Stimulated activated CD4-positive, alpha-beta T cell treated with anti-CD3 and anti-CD28 coated beads, Interleukin-4, amount 100 ng/mL, for 4 hours (primary cell): ENCODE measurements around the gene BABAM2.
"Not testable (repeated sequence)": the region's sequence is repeated elsewhere in the genome, so short reads cannot be mapped to it uniquely, and the experiment has no call there.

ENCODE experiments used
- DNase-seq, 2 experiments: peaks; one replicate each; pipeline ENCODE4 v3.0.0-alpha.2; 2020

The BABAM2 gene

DNA sequence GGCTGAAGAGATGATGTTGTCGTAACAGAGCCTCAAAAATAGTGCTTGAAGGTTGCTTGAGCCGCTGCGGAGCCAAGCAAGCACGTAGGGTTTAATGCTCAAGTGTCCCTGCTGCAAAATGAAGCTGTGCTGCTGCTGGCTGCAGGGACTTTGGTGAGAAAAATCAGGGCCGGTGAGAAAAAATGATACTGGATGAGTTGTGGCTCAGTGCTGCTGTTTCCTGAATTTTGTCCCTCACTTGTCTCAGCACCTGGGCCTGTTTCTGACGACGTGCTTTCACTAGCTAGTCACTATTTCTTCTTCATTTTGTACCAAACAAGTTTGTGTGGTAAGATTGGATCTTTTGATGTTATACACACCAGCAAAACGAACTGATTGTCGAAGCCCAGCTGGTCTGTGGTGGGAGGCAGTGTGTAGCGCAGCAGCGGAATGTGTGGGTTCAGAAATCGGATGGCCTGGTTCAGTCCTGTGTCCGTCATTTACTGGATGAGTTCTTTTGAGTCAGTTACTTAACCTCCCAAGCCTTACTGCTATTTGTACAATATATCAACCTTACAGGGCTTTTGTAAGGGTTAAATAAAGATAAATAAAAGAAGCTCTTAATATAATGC is 329.3 kb downstream of the BABAM2 start:
- DNase-seq = no peak

DNA sequence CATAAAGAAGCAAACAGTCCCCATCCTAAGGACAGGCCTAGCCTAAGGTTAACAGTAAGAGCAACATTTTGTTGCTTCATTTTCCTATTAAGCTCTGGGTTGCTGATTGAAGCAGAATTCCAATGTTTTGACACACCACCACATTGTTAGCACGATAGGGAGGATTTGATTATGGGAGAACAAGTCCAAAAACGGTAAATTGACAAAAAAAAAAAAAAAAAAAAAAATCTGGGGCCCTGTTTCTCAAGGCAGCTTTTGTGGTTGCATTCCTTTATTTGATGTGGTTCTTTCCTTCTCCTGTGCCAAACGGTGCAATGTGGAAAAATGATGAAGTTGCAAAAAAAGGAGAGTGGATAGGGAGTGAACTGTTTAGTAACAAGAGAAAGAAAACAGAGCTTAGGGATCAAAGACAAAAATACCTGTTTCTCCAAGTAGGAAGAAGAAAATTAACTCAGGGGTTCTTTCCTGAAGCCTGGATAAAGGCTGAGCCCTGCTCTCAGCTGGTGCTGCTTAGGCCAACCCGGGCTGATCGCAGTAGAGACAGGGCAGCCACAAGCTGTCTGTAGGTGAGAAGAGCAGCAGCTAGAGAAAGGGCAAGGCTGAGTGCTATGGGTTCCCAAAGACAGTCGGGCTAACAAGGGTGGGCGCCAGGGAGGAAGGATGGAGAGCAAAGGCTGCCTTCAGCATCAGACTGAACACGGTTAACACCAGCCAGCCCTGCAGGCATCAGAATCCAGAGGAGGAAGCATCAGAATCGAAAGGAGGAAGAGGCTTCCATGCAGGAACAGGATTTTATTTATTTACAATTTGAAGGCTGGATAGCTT is 334.3 kb downstream of the BABAM2 start:
- DNase-seq = no peak

DNA sequence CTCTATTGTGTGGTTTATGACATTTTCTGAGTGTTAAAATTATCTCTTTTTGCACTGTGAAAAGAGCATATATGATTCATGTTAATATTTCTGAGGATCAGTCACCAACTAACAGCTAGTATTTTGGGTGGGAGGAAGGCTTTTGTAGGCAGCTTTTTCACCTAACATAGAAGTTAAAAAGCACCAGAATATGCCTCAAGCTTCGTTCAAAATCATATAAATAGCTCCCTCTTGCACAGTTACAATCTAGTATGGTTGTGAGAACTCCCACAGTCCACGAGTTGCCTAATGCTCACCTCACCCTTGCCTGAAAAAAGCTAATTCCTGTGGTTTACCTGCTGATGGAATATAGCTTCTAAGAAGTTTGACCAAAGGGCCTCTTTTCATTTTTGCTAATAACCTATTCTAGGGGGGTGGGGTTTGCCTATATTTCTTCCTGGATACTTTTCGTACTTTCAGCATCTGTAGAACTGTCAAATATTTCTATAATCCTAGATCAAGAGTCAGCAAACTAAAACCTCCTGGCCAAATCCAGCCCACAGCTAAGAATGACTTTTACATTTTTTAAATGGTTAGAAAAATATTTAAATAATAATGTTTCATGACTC is 335.0 kb downstream of the BABAM2 start:
- no peak for DNase-seq

DNA sequence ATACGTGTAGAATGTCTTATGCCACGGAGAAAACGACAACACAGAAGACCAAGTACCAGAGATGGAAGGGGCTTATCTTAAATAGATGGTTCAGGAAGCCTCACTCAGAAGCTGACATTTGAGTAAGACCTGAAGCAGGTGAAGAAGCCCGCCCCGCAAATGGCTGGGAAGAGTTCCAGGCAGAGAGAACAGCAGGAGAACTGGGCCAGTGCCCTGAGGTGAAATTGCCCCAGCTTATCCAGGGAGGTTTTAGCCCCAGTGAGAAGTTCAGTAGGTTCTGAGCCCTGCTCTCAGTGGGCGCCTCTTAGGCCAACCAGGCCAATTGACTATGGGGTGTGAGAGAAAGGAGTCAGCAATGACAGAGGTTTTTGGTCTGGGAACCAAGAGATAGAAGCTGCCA is 336.0 kb downstream of the BABAM2 start:
- no peak for DNase-seq

DNA sequence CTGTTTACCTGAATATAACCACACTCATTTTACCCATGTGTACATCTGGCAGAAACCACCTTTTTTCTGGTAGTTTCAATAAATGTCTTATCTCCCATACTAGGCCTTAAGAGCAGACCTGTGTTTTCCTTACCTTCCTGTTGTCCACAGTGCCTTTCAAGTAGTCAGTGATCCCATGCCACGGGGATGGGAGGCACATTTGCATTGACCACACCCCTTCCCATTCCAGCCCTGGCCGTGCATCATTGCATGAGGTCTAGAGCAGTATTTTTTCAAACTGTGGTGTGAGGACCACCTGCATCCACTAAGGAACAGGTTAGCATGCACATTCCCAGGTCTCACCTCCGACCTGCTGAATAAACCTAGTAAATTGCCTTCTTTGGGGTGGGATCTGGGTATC is 337.0 kb downstream of the BABAM2 start:
- no peak for DNase-seq

DNA sequence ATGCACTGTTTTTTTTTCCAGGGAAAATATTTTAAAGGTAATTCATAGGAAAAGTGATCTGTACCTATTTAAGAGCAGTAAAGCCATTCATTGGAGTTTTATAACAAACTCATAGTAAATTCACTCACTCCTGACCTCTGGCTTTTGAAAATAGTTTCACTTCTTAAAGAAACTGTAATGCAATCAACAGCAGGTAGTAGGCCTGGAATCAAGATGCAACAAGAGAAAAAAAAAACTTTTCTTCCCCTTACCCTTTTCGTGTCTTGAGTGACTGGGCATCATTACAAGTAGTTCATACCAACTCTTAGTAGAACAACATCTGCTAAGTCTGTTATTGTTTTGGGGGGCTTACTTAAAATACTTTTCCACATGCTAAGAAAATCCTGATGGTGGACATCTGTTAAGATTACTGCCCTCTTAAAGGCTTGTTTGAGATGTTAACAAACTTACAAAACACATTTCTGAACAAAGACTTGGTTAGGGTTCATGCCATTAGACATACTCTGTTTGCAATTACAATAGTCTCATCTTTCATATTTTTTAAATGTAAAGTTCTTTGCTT is 338.0 kb downstream of the BABAM2 start:
- no peak for DNase-seq

DNA sequence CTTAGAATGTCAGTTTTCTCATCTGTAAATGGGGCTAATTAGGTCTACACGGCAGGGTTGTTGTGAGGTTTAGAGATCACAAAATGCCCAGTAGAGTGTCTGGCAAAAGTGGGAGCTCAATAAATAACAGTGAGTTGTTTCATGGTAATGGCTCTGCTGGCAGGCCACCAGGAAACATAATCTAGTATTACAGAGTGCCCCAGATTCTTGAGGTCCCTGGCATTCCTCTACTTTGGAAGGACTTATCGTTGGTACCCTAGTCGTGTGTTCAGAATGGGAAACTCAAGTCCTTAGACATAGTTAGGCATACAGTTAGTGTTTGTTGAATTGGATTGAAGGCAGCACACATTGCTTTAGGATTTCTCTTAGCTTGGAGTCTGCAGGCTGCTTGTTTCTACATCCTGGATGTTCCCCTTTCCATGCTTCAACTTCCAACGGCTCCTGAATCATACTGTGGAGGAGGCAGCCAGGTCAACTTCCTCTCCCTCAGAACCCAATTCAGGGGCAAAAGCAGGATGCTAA is 340.6 kb downstream of the BABAM2 start:
- DNase-seq = no peak

DNA sequence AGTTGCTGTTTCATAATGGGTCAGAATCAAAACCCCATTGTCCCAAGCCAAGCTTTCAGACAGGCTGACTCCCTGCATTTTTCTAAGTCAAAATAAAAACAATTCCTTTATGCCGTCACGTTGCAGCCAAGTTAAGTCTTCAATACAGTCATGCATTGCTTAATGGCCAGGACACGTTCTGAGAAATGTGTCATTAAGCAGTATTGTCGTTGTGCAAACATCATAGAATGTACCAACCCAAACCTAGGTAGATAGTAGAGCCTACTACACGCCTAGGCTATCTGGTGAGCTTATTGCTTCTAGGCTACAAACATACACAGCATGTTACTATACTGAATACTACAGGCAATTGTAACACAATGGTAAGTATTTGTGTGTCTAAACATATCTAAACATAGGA is 341.8 kb downstream of the BABAM2 start:
- no peak for DNase-seq

DNA sequence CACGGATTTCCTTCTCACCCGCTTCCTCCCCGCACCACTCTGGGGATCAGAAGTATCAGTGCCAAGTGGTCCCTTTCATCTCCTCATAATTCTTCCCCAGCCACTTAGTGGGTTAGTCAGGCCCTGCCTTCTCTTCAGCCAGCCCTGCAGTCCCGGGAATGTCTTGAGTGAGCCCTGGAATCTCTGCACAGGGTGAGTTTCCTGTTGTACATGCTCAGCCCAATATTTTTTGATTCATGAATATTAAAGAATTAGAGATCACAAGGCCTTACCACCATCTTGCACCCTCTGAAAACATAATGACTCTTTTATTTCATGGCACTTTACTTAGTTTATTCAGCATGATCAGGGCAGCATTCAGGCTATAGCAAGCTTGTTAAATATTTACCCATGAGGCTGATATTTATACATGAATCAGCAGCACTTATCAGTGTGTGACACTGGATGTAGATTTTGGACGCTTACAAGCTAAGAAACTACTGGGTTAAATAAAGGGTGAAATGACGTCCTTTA is 342.7 kb downstream of the BABAM2 start:
- no peak for DNase-seq

DNA sequence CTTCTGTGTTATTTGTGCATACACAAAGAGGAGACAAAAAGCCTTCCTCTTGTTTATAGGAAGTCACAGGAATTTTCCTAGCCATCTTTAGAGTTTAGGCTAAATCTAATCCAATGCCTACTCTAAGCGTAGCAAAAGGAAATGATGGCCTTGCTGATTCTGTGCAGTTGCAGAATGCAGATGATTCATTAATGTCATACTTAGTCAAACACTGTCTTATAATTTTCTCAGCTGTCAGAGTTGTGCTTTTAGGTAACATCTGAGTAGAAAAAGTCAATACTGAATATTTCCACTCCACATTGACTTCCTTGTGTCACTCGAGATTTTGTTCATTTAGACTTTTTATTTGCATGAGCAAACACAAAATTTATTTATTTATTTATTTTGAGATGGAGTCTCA is 344.3 kb downstream of the BABAM2 start:
- DNase-seq = no peak

DNA sequence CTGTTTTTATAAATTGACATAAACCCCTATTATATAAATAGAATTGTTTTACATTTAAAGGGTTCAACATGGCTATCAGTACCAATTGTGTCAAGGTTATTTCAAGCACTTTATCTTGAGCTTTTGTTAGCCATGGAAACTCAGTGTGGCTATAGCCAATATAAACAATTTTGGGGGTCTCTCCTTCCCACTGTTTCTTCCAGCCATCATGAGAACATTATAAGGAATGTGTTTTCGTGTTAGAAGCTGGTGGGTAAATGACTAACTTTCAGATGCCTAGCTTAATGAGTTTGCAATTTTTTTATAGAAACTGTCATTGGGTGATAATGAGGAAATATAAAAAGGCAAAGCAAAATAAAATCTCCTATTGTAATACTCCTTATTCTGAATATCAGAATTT is 348.7 kb downstream of the BABAM2 start:
- DNase-seq = no peak

DNA sequence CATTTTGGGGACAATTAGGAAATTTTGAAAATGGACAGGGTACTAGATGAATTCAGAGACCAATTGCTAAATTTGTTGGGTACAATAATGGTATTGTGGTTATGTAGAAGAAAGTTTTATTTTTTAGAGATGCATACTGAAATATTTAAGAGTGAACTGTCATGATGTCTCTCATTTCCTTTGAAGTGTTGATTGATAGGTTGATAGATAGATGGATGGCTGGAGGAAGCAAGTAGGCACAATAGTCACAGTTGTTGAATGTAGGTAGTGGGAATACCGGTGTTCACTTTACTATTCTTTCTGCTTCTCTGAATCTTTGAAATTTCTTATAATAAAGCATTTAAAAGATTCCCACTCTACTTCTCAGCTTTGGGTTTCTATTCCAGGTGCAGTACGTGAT is 350.4 kb downstream of the BABAM2 start:
- no peak for DNase-seq

DNA sequence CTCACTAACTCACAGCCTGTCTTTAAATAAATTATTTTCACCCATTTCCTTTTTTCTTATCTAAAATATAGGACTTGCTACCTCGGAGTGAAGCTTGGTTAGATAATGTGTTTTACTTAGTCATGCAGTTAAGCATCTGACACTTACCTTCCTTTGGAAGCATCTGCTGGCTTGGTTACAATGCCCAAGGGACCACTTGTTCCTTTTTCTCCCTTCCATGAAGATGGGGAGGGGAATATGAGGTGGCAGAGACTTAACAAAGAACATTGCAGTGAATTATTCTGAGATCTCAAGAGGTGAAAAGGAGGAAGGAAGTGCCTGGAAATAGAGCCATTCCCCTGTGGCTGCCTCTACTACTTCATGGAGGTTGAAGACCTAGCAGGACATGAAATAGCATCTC is 356.8 kb downstream of the BABAM2 start:
- DNase-seq = no peak

DNA sequence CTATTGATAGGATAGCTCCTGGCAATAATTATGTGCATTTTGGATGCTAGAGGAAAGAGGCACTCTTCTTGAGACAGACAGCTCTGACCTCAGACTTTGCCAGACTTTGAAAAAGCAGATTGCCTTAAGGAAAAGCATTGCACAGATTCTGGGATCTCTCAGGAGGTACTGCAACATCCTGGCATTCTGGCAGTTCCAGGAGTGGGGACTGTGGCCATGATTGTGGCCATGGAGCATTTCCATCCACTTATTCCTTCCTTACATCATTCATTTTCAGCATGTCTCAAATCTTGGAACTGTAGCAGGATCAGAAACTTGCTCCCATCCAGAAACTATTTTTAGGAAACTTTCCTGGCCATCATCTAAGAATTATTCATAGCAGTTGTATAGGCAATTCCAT is 357.2 kb downstream of the BABAM2 start:
- DNase-seq = no peak

DNA sequence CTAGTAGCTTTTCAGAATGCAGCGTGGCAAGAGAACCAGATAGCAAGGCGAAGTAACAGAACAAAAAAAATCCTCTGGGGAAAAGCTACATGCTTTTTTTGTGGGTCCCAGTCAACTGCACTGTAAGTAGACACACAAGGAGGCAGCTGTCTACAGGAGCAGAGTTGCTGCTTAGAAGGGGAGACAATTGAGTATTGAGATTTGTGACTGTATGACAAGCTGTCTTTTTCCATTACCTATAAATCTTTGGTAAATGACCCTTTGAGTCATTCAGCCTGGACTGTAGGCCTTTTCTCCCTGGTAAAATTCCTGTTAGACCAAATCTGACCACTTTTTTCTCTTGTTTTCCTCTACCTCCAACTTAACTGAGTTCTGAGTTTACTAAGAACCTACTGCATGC is 358.0 kb downstream of the BABAM2 start:
- no peak for DNase-seq

DNA sequence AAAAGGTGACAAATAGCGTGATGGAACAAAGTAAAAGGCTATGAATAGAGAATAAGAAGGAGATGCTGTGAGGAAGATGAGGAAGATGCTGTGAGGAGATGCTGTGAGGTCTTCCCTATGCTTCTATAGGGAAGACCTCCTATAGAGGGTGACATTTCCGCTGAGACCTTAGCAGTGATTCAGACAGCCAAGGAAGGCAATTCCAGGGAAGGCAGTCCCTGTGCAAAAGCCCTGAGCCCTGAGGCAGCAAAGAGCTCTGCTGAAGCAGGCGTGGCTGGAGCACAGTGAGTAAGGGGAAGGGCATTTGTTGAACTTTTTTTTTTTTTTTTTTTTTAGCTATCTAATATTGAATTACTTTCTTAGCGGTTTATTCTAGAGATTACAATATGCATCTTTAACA is 359.5 kb downstream of the BABAM2 start:
- no peak for DNase-seq

DNA sequence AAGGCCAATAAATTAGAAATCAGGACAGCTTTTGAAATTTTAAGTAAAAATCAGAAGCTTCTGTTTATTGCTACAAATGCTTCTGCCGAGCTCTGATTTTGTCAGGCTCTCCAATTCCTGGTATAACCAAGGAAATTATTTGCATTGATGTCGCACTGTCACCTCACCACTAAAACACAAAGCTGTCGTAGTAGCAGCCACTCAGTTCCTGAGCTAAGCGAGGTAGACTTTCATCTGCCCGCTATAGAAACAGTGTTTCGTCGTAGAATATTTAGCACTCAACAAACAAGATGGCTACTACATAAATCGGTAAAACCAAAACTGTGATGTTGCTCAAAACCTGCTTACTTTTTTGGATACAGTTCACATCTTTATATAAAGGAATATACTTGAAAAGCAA is 360.8 kb downstream of the BABAM2 start:
- no peak for DNase-seq

DNA sequence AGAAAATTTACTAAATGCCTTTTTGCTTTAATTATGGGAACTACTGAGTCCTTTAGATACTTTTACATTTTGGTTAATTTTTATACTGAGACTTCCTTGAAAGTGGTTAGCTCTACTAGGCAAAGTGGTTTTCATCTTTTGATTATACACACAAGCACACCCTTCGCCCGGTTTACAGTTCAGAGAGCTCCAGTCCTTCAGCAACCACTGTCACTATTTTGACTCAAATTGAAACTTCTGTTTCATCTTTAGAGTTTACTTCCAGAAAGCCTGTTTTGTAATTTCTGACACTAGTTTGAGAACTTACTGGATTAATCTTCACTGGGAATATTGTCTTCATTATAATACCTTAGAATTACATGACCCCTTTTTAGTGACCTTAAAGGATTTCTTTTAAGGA is 361.8 kb downstream of the BABAM2 start:
- no peak for DNase-seq

DNA sequence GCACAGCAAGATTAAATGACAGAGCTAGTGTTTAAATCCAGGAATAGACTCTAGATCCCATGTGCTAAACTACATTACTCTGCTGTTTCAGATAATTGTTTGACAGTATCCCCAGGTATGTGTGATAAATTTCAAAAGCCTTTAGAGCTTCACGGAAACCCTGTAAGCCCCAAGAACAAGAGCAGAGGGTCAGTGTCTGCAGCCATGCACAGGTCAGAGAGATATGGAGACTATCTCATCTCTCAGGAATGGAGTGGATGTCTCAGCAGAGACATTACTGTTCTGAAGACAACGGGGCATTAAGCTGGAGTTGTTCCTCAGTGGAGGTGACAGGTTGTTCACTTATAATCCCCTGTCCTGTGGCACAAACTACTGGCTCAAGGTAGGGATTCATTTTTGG is 363.0 kb downstream of the BABAM2 start:
- DNase-seq = no peak

DNA sequence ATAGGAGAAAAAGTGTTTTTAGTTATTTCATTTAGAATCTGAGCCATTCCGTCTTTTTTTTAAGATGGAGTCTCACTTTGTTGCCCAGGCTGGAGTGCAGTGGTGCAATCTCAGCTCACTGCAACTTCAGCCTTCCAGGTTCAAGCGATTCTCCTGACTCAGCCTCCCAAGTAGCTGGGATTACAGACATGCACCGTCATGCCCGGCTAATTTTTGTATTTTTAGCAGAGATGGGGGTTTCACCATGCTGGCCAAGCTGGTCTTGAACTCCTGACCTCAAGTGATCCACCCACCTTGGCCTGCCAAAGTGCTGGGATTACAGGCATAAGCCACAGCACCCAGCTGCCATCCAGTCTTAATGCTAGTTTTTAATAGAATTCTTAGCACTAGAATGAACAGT is 364.7 kb downstream of the BABAM2 start:
- DNase-seq = not testable (repeated sequence)

DNA sequence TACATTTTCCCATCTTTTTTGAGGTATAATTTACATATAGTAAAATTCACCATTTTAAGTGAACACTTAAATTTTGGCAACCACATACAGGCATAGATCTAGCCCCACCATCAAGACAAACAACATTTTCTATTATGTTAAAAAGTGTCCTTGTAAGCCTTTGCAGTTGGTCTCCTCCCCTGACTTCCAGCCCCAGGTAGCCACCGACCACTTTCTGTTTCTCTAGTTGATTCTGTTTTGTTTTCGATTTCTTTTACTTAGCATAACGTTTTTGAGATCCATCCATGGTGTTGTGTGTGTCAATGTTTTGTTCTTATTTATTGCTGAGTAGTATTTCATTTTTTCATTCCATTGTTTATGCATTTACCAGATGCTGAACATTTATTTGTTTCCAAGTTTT is 366.7 kb downstream of the BABAM2 start:
- DNase-seq = no peak

DNA sequence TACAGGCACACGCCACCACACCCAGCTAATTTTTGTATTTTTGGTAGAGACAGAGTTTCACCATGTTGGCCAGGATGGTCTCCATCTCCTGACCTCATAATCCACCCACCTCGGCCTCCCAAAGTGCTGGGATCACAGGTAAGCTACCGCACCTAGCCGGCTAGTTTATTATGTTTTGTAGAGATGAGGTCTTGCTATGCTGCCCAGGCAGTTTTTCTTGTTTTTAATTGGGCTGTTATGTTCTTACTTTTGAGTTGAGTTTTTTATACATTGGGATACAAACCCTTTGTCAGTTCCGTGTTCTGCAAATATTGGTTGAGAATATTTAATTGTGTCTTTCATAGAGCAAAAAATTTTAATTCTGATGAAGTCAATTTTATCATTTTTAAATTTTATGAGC is 368.7 kb downstream of the BABAM2 start:
- not testable (repeated sequence) for DNase-seq

DNA sequence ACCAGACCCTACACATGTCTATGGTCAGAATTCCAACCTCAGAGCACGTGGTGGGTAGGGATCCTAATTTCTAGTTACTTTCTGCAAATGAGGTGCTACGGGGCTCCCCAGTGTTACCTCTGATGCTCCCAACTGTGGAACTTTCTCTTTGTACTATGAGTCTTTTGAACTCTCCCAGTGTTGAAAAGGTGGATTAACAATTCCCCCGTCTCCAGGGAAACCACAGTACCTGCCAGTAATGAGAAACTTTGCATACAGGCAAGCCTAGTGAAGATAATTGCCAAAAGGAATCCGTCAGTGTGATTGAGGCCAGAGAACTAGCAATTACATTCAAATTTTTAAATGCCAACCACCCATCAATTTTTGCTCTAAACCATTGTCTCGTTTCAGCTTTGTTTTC is 373.2 kb downstream of the BABAM2 start:
- no peak for DNase-seq

DNA sequence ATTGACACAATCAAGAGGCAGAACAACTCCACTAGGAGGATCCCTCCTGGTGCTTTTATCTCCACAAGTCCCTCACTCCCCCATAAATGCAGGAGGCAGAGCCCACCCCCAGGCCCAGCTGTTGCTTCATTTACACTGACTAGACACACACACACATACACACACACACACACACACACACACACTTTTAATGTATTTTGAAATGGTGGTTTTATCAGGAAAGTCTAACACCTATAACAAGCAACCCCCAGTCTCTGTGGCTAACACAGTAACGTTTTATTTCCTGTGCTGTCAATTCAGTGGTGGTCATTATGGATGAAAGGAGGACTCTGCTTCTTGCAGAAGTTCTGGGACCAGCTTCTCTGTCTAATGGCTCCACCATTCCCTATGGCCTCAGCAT is 376.8 kb downstream of the BABAM2 start:
- no peak for DNase-seq
